Kasumi-1 (cell line): ENCODE data around the gene CLPSL2.

Experiments used
- DNase-seq, 2 experiments: peaks; one replicate each; lab custom pipeline; 2025; lab: John Stamatoyannopoulos, UW

The CLPSL2 gene

GRCh38 chr6:35746516-35746915, 29.9 kb upstream of the CLPSL2 start:
- DNase-seq = no peak

GRCh38 chr6:35747877-35748276, 28.5 kb upstream of the CLPSL2 start:
- DNase-seq = no peak

GRCh38 chr6:35750557-35750956, 25.8 kb upstream of the CLPSL2 start:
- DNase-seq = no peak

GRCh38 chr6:35751594-35751993, 24.8 kb upstream of the CLPSL2 start:
- no peak for DNase-seq

GRCh38 chr6:35752330-35752729, 24.1 kb upstream of the CLPSL2 start:
- DNase-seq = no peak

- DNase-seq = peak; percentile 16 to 30
Measured at GRCh38 chr6:35754452-35755277, 21.7 kb upstream of the CLPSL2 start.

- DNase-seq = no peak
Measured at GRCh38 chr6:35755278-35755924, 21.0 kb upstream of the CLPSL2 start.

GRCh38 chr6:35757456-35758123, 18.8 kb upstream of the CLPSL2 start:
- peak; percentile 59 to 76 for DNase-seq

- no peak for DNase-seq
Measured at GRCh38 chr6:35759426-35759825, 17.0 kb upstream of the CLPSL2 start.

GRCh38 chr6:35765739-35766138, 10.7 kb upstream of the CLPSL2 start:
- DNase-seq = no peak

GRCh38 chr6:35769211-35769610, 7.2 kb upstream of the CLPSL2 start:
- DNase-seq = no peak

GRCh38 chr6:35771343-35771627, 5.1 kb upstream of the CLPSL2 start:
- DNase-seq = no peak

- DNase-seq = no peak
Measured at GRCh38 chr6:35774116-35774794, 2.1 kb upstream of the CLPSL2 start.

GRCh38 chr6:35775031-35775430, 1.4 kb upstream of the CLPSL2 start:
- DNase-seq = no peak

GRCh38 chr6:35777356-35778102, 1.1 kb downstream of the CLPSL2 start:
- no peak for DNase-seq

GRCh38 chr6:35778437-35778836, 2.0 kb downstream of the CLPSL2 start:
- DNase-seq = no peak

- DNase-seq = no peak
Measured at GRCh38 chr6:35780719-35781118, 4.3 kb downstream of the CLPSL2 start, which contains the start of gene CLPSL1. Gene CLPSL1 (plus strand): TSS chr6:35781019. CDS start chr6:35781111, 92 bp downstream.

- no peak for DNase-seq
Measured at GRCh38 chr6:35781290-35781689, 4.9 kb downstream of the CLPSL2 start.

GRCh38 chr6:35782424-35782823, 6.0 kb downstream of the CLPSL2 start:
- DNase-seq = no peak

- DNase-seq = no peak
Measured at GRCh38 chr6:35784200-35784599, 7.8 kb downstream of the CLPSL2 start.

- no peak for DNase-seq
Measured at GRCh38 chr6:35786272-35786671, 9.9 kb downstream of the CLPSL2 start.

- DNase-seq = no peak
Measured at GRCh38 chr6:35786810-35787209, 10.4 kb downstream of the CLPSL2 start.
